CD4-positive, alpha-beta T cell (primary cell): ENCODE results near the gene GPC6. TPM values are rescaled to one million over a fixed set of nuclear protein-coding genes. Genes with fewer than 3 reads are reported as not detected.

Source experiments
- ATAC-seq: fragments of 200-7000 bp; cut with Tn5 transposase; one replicate; pipeline ENCODE4 v1.10.0; 2022; ENCODE audit warnings: mild to moderate bottlenecking; ENCODE audit not compliant: poor library complexity
- CTCF ChIA-PET: fragments of 350-600 bp; sonication (Branson Sonifier 250); formaldehyde crosslinking; loops from one replicate; lab custom pipeline; 2021; ENCODE audit warnings: antibody characterized with exemption, inconsistent platforms; lab: Charles Lee
- POLR2A ChIA-PET: fragments of 350-600 bp; sonication (Branson Sonifier 250); formaldehyde crosslinking; loops from one replicate; lab custom pipeline; 2021; ENCODE audit warnings: antibody characterized with exemption, inconsistent platforms; lab: Charles Lee
- DNase-seq, 14 experiments: peaks; one replicate each; pipeline ENCODE4 v3.0.0-alpha.2; 2013 to 2020; ENCODE audit warnings: mixed read lengths in 2 of 14
- H3K27ac ChIP-seq, 2 donors: one replicate each; pipeline versions ENCODE4 v1.5.1 to v1.7.0; 2013; ENCODE audit warnings: low read length in 2 of 2, low read depth in 1 of 2, mild to moderate bottlenecking in 1 of 2
- H3K27me3 ChIP-seq, 2 experiments: 1 replicate in 1 of 2; 2 replicates in 1 of 2; pipeline versions ENCODE4 v1.6.1 to v1.7.0; 2013; ENCODE audit warnings: low read length in 2 of 2, control low read depth in 1 of 2, mild to moderate bottlenecking in 1 of 2, moderate library complexity in 1 of 2; ENCODE audit not compliant: insufficient read depth in 2 of 2, control insufficient read depth in 1 of 2
- H3K36me3 ChIP-seq: one replicate; pipeline ENCODE4 v1.6.1; 2013; ENCODE audit warnings: low read length, control low read depth; ENCODE audit not compliant: insufficient read depth
- H3K4me1 ChIP-seq: one replicate; pipeline ENCODE4 v1.6.1; 2013; ENCODE audit warnings: low read length, control low read depth; ENCODE audit not compliant: insufficient read depth
- H3K4me3 ChIP-seq: one replicate; pipeline ENCODE4 v1.5.1; 2013; ENCODE audit warnings: mild to moderate bottlenecking, low read length, moderate library complexity
- H3K9me3 ChIP-seq, 2 experiments: 1 replicate in 1 of 2; 2 replicates in 1 of 2; pipeline versions ENCODE4 v1.6.1 to v1.7.0; 2013; ENCODE audit warnings: low read length in 2 of 2, mild to moderate bottlenecking in 2 of 2, control low read depth in 1 of 2, moderate library complexity in 1 of 2; ENCODE audit not compliant: control insufficient read depth in 1 of 2, insufficient read depth in 1 of 2
- H3K27ac Mint-ChIP-seq: one replicate; pipeline ENCODE4 v1.8.0; 2020; ENCODE audit warnings: mixed read lengths
- H3K27me3 Mint-ChIP-seq: one replicate; pipeline ENCODE4 v1.8.0; 2021; ENCODE audit warnings: mixed read lengths
- H3K36me3 Mint-ChIP-seq: one replicate; pipeline ENCODE4 v1.8.0; 2021; ENCODE audit warnings: low read depth, mixed read lengths
- H3K4me1 Mint-ChIP-seq: one replicate; pipeline ENCODE4 v1.8.0; 2021; ENCODE audit warnings: low read depth, mixed read lengths
- H3K4me3 Mint-ChIP-seq: one replicate; pipeline ENCODE4 v1.8.0; 2020; ENCODE audit warnings: mild to moderate bottlenecking, mixed read lengths
- H3K9me3 Mint-ChIP-seq: one replicate; pipeline ENCODE4 v1.8.0; 2020; ENCODE audit warnings: mixed read lengths
- CTCF ChIP-seq: fragments of 200-600 bp; IDR thresholded peaks from one replicate; pipeline ENCODE4 v1.8.0; 2022; ENCODE audit warnings: antibody characterized with exemption, mild to moderate bottlenecking
- intact Hi-C, 2 experiments: fragments of 100-400 bp; cut with DNase I in 1 of 2; cut with micrococcal nuclease in 1 of 2; formaldehyde crosslinking; loops; one replicate each; pipeline versions ENCODE4 v1.15.1 to v1.9.0; 2023 to 2025; cut with DNase I, micrococcal nuclease
- total RNA-seq, 174 experiments: library from RNA in 2 of 174; stranded (reverse) in 2 of 174; gene quantifications; one replicate each; pipeline ENCODE4 v1.2.3 and lab custom pipeline; 2021 to 2026

Gene GPC6
- total RNA-seq, 2 experiments from 2014 or later: not detected

- ChIA-PET POLR2A (interaction anchor here (0.6 kb wide), 1 partner anchor 104 kb away, joined by 3 read pairs; no protein-coding TSS in a partner anchor), CTCF (no interaction called here)
- Mint-ChIP-seq H3K36me3 (no peaks in the 10 kb centered on the region), H3K27me3 (peaks cover 49% of the 10 kb centered on the region), H3K9me3 (no peaks in the 10 kb centered on the region), H3K4me1 (no peaks in the 10 kb centered on the region), H3K27ac (no peak overlapping the region), H3K4me3 (no peak overlapping the region)
- TF ChIP-seq CTCF: no peak
- no peaks in the 10 kb centered on the region for H3K4me1 ChIP-seq
- H3K27me3 ChIP-seq: peaks cover 21 to 52% of the 10 kb centered on the region in 2 experiments
- peaks cover 0 to 20% of the 10 kb centered on the region in 2 experiments for H3K9me3 ChIP-seq
- no peak overlapping the region for H3K27ac ChIP-seq
- no peak for ATAC-seq
- intact Hi-C loops: no loop called here
- no peaks in the 10 kb centered on the region for H3K36me3 ChIP-seq
- H3K4me3 ChIP-seq: no peak overlapping the region
- no peak for DNase-seq
Observed at GRCh38 chr13:93225610-93226009, 997 bp upstream of the GPC6 start.

- Mint-ChIP-seq H3K27me3 (peaks cover 52% of the 10 kb centered on the region), H3K4me1 (no peaks in the 10 kb centered on the region), H3K27ac (no peak overlapping the region), H3K4me3 (no peak overlapping the region), H3K36me3 (no peaks in the 10 kb centered on the region), H3K9me3 (no peaks in the 10 kb centered on the region)
- POLR2A ChIA-PET: interaction anchor here (0.6 kb wide), 1 partner anchor 104 kb away, joined by 3 read pairs; no protein-coding TSS in a partner anchor
- Histone ChIP-seq H3K9me3 (peaks cover 0 to 20% of the 10 kb centered on the region in 2 experiments), H3K36me3 (no peaks in the 10 kb centered on the region), H3K27me3 (peaks cover 21 to 52% of the 10 kb centered on the region in 2 experiments), H3K4me1 (no peaks in the 10 kb centered on the region), H3K27ac (no peak overlapping the region), H3K4me3 (no peak overlapping the region)
- CTCF ChIA-PET: no interaction called here
- ATAC-seq: no peak
- intact Hi-C loops: no loop called here
- TF ChIP-seq CTCF: no peak
- no peak for DNase-seq
Observed at GRCh38 chr13:93226065-93226622, 463 bp upstream of the GPC6 start.

GRCh38 chr13:93227280-93227877, 772 bp downstream of the GPC6 start:
- ChIA-PET POLR2A (no interaction called here), CTCF (no interaction called here)
- Mint-ChIP-seq H3K4me1 (no peaks in the 10 kb centered on the region), H3K27me3 (peaks cover 52% of the 10 kb centered on the region), H3K9me3 (no peaks in the 10 kb centered on the region), H3K36me3 (no peaks in the 10 kb centered on the region), H3K27ac (no peak overlapping the region), H3K4me3 (no peak overlapping the region)
- intact Hi-C loops: no loop called here
- Histone ChIP-seq H3K4me1 (no peaks in the 10 kb centered on the region), H3K36me3 (no peaks in the 10 kb centered on the region), H3K27me3 (peaks cover 21 to 52% of the 10 kb centered on the region in 2 experiments), H3K9me3 (peaks cover 0 to 20% of the 10 kb centered on the region in 2 experiments), H3K4me3 (no peak overlapping the region), H3K27ac (no peak overlapping the region)
- ATAC-seq: no peak
- DNase-seq: no peak
- TF ChIP-seq CTCF: no peak
